Measurements from ENCODE around the gene TPM2. TPM values are rescaled to one million over a fixed set of nuclear protein-coding genes. Genes with fewer than 3 reads are reported as not detected.

Gene TPM2
- total and polyA plus RNA-seq, 4 donors, result 4.2 to 31.4 (median 14.0) TPM

GRCh38 chr9:35666549-35666948 is 23.2 kb downstream of the TPM2 start:
- no peak overlapping the region for H3K4me3 ChIP-seq (ENCODE audit: low read depth in 1 of 3, low read length in 3 of 3)
- no peak overlapping the region for H3K27ac ChIP-seq (ENCODE audit: low read depth in 1 of 2, low read length in 2 of 2)
- H3K4me1 ChIP-seq (ENCODE audit: control insufficient read depth in 4 of 4, insufficient read depth in 4 of 4, low read length in 3 of 4), result peaks cover 5 to 26% (median 16%) of the 10 kb centered on the region in 4 donors
- H3K27me3 ChIP-seq (ENCODE audit: control insufficient read depth in 4 of 4, insufficient read depth in 4 of 4, low read length in 3 of 4), result no peaks in the 10 kb centered on the region
- no peak for TF ChIP-seq FOXA2 (IDR thresholded peaks at IDR 0.05)
- TF ChIP-seq SP1 (IDR thresholded peaks at IDR 0.05), result no peak
- no peak for TF ChIP-seq YY1 (IDR thresholded peaks at IDR 0.05)
- TF ChIP-seq REST (IDR thresholded peaks at IDR 0.05), result no peak
- no peak for TF ChIP-seq HNF4A (conservative IDR thresholded peaks at IDR 0.05)
- no peak for TF ChIP-seq ZBTB33 (IDR thresholded peaks at IDR 0.05)
- TF ChIP-seq EGR1 (IDR thresholded peaks at IDR 0.05; ENCODE audit: low read depth in 2 of 2), result no peak
- TF ChIP-seq JUND (IDR thresholded peaks at IDR 0.05), result no peak
- TF ChIP-seq MAX (IDR thresholded peaks at IDR 0.05), result no peak
- no peak for TF ChIP-seq NR2F2 (IDR thresholded peaks at IDR 0.05)
- no peak for TF ChIP-seq GABPA (IDR thresholded peaks at IDR 0.05 in 1 of 2, conservative IDR thresholded peaks at IDR 0.05 in 1 of 2)
- no peak for TF ChIP-seq TAF1 (conservative IDR thresholded peaks at IDR 0.05)
- no peak for TF ChIP-seq RXRA (IDR thresholded peaks at IDR 0.05)
- no peak for TF ChIP-seq RAD21 (IDR thresholded peaks at IDR 0.05)
- TF ChIP-seq CTCF (IDR thresholded peaks at IDR 0.05; ENCODE audit: low read depth, low read length, missing input control), result no peak
- no peak for TF ChIP-seq HNF4G (IDR thresholded peaks at IDR 0.05)
- TF ChIP-seq ATF3 (IDR thresholded peaks at IDR 0.05), result no peak
- WGBS, result 94% methylated on average over 5 of the region's 5 CpGs
- no peak for DNase-seq (ENCODE audit: low spot score)
- no peaks in the 10 kb centered on the region for H3K9me3 ChIP-seq (ENCODE audit: control insufficient read depth in 4 of 4, low read length in 3 of 4)
- H3K9ac ChIP-seq (ENCODE audit: low read depth in 1 of 2, low read length in 2 of 2), result no peak overlapping the region
- H3K36me3 ChIP-seq (ENCODE audit: control insufficient read depth in 4 of 4, insufficient read depth in 3 of 4, low read depth in 1 of 4, low read length in 3 of 4), result no peaks in the 10 kb centered on the region

GRCh38 chr9:35666045-35666444 is 23.7 kb downstream of the TPM2 start:
- Histone ChIP-seq H3K9ac (ENCODE audit: low read depth in 1 of 2, low read length in 2 of 2) (no peak overlapping the region), H3K27ac (ENCODE audit: low read depth in 1 of 2, low read length in 2 of 2) (no peak overlapping the region), H3K4me1 (ENCODE audit: control insufficient read depth in 4 of 4, insufficient read depth in 4 of 4, low read length in 3 of 4) (peaks cover 5 to 28% (median 18%) of the 10 kb centered on the region in 4 donors), H3K27me3 (ENCODE audit: control insufficient read depth in 4 of 4, insufficient read depth in 4 of 4, low read length in 3 of 4) (no peaks in the 10 kb centered on the region), H3K36me3 (ENCODE audit: control insufficient read depth in 4 of 4, insufficient read depth in 3 of 4, low read depth in 1 of 4, low read length in 3 of 4) (no peaks in the 10 kb centered on the region), H3K4me3 (ENCODE audit: low read depth in 1 of 3, low read length in 3 of 3) (no peak overlapping the region), H3K9me3 (ENCODE audit: control insufficient read depth in 4 of 4, low read length in 3 of 4) (no peaks in the 10 kb centered on the region)
- TF ChIP-seq RXRA (IDR thresholded peaks at IDR 0.05), result no peak
- TF ChIP-seq EGR1 (IDR thresholded peaks at IDR 0.05; ENCODE audit: low read depth in 2 of 2), result no peak
- TF ChIP-seq YY1 (IDR thresholded peaks at IDR 0.05), result no peak
- TF ChIP-seq HNF4G (IDR thresholded peaks at IDR 0.05), result no peak
- TF ChIP-seq HNF4A (conservative IDR thresholded peaks at IDR 0.05), result no peak
- no peak for TF ChIP-seq MAX (IDR thresholded peaks at IDR 0.05)
- TF ChIP-seq FOXA2 (IDR thresholded peaks at IDR 0.05), result no peak
- TF ChIP-seq REST (IDR thresholded peaks at IDR 0.05), result no peak
- TF ChIP-seq ATF3 (IDR thresholded peaks at IDR 0.05), result no peak
- no peak for DNase-seq (ENCODE audit: low spot score)
- 83% methylated on average over 1 of the region's 1 CpG for WGBS
